HepG2 (cell line): ENCODE data around the gene TUBB4B. TPM values are rescaled to one million over a fixed set of nuclear protein-coding genes. Genes with fewer than 3 reads are reported as not detected.

Experiments used
- ATAD3A ChIP-seq: sonication (generic); formaldehyde crosslinking; IDR thresholded peaks from 2 replicates; pipeline ENCODE4 v1.4.0; 2020; ENCODE audit warnings: missing genetic modification reagents
- BRCA1 ChIP-seq: sonication (generic); formaldehyde crosslinking; IDR thresholded peaks from 2 replicates; pipeline ENCODE4 v1.4.0; 2020; ENCODE audit warnings: missing genetic modification reagents
- DR1 ChIP-seq: sonication (generic); formaldehyde crosslinking; IDR thresholded peaks from 2 replicates; pipeline ENCODE4 v1.8.0; 2021; ENCODE audit warnings: mild to moderate bottlenecking, missing genetic modification reagents, inconsistent platforms
- EP300 ChIP-seq, 3 experiments: sonication (generic) in 1 of 3; formaldehyde crosslinking in 1 of 3; IDR thresholded peaks; 2 replicates each; pipeline versions ENCODE4 v1.5.1 to v1.6.1; 2011 to 2020; ENCODE audit warnings: low read depth in 2 of 3, low read length in 2 of 3, borderline replicate concordance in 1 of 3, improper control_type of control experiment in 1 of 3, mild to moderate bottlenecking in 1 of 3, missing genetic modification reagents in 1 of 3, moderate library complexity in 1 of 3
- ESRRA ChIP-seq: sonication (generic); formaldehyde crosslinking; IDR thresholded peaks from 2 replicates; pipeline ENCODE4 v1.5.1; 2020; ENCODE audit warnings: mild to moderate bottlenecking, low read depth, missing genetic modification reagents
- HMG20B ChIP-seq: conservative IDR thresholded peaks from 2 replicates; pipeline ENCODE4 v1.6.1; 2016; ENCODE audit warnings: missing genetic modification reagents, missing compliant biosample characterization
- KLF9 ChIP-seq: IDR thresholded peaks from 2 replicates; pipeline ENCODE4 v1.6.1; 2016; ENCODE audit warnings: low read depth
- LCORL ChIP-seq, 2 experiments: fragments of 450-650 bp in 1 of 2; sonication (generic) in 1 of 2; formaldehyde crosslinking in 1 of 2; IDR thresholded peaks; 2 replicates each; pipeline versions ENCODE4 v1.5.0 to v1.6.1; 2017 to 2020; ENCODE audit warnings: antibody characterized with exemption in 1 of 2, missing genetic modification reagents in 1 of 2
- MXD4 ChIP-seq: IDR thresholded peaks from 2 replicates; pipeline ENCODE4 v1.6.1; 2016; ENCODE audit warnings: mild to moderate bottlenecking, missing biosample characterization, missing genetic modification reagents
- PHF8 ChIP-seq: sonication (generic); formaldehyde crosslinking; IDR thresholded peaks from 2 replicates; pipeline ENCODE4 v1.5.0; 2020; ENCODE audit warnings: missing genetic modification reagents
- SALL1 ChIP-seq: sonication (generic); formaldehyde crosslinking; IDR thresholded peaks from 2 replicates; pipeline ENCODE4 v1.8.0; 2022; ENCODE audit warnings: mild to moderate bottlenecking, missing genetic modification reagents
- SP4 ChIP-seq: sonication (generic); formaldehyde crosslinking; IDR thresholded peaks from 2 replicates; pipeline ENCODE4 v1.8.1; 2023; ENCODE audit warnings: mild to moderate bottlenecking, missing genetic modification reagents
- STAT5B ChIP-seq: sonication (generic); formaldehyde crosslinking; IDR thresholded peaks from 2 replicates; pipeline ENCODE4 v1.4.0; 2020; ENCODE audit warnings: missing genetic modification reagents
- TARDBP ChIP-seq: sonication (generic); formaldehyde crosslinking; IDR thresholded peaks from 2 replicates; pipeline ENCODE4 v1.8.0; 2022; ENCODE audit warnings: mild to moderate bottlenecking, missing genetic modification reagents
- TOE1 ChIP-seq: sonication (generic); formaldehyde crosslinking; IDR thresholded peaks from 2 replicates; pipeline ENCODE4 v1.4.0; 2020; ENCODE audit warnings: mild to moderate bottlenecking, missing genetic modification reagents
- U2AF1 ChIP-seq: fragments of 200-400 bp; formaldehyde crosslinking; optimal IDR thresholded peaks from 2 replicates; pipeline ENCODE3; 2017; ENCODE audit warnings: mild to moderate bottlenecking, low read depth, low read length
- ZFX ChIP-seq: sonication (generic); formaldehyde crosslinking; IDR thresholded peaks from 2 replicates; pipeline ENCODE4 v1.4.0; 2020; ENCODE audit warnings: mild to moderate bottlenecking, low read depth, missing genetic modification reagents, moderate library complexity
- ZNF607 ChIP-seq: sonication (generic); formaldehyde crosslinking; IDR thresholded peaks from 2 replicates; pipeline ENCODE4 v1.5.1; 2020; ENCODE audit warnings: missing genetic modification reagents, mild to moderate bottlenecking, borderline replicate concordance
- ZNF883 ChIP-seq: sonication (generic); formaldehyde crosslinking; IDR thresholded peaks from 2 replicates; pipeline ENCODE4 v1.5.1; 2020; ENCODE audit warnings: mild to moderate bottlenecking, missing genetic modification reagents; ENCODE audit errors: not compliant biosample characterization
- polyA plus RNA-seq, 8 experiments: library from polyadenylated mRNA; depleted of rRNA in 3 of 8; stranded (reverse) in 7 of 8; unstranded in 1 of 8; fragments of >200 nt; fragmentation: Illumina TruSeq in 4 of 8; extraction: Trizol in 4 of 8; gene quantifications; 2 replicates each; pipeline versions ENCODE4 v1.2.1 to v1.2.3, GENCODE V29; 2011 to 2016; ENCODE audit warnings: low read depth in 4 of 8, missing spikeins in 1 of 8, mixed read lengths in 1 of 8; ENCODE audit not compliant: insufficient read depth in 1 of 8
- total RNA-seq, 5 experiments: library from RNA; depleted of rRNA; stranded (reverse); fragments of >200 nt; fragmentation: Illumina TruSeq; extraction: Trizol; gene quantifications; 2 replicates each; pipeline ENCODE4 v1.2.3, GENCODE V29; 2016; ENCODE audit warnings: low read depth in 1 of 5
- TF ChIP-seq, protein P1 (sequence below), 2 experiments: IDR thresholded peaks; 2 replicates each; pipeline ENCODE4 v1.6.1; 2011 to 2012; ENCODE audit warnings: low read length in 2 of 2, borderline replicate concordance in 1 of 2, low read depth in 1 of 2, mild to moderate bottlenecking in 1 of 2, moderate library complexity in 1 of 2
- TF ChIP-seq, protein P2 (sequence below): sonication (generic); formaldehyde crosslinking; IDR thresholded peaks from 2 replicates; pipeline ENCODE4 v1.4.0; 2020; ENCODE audit warnings: missing genetic modification reagents, borderline replicate concordance

The TUBB4B gene
- total and polyA plus RNA-seq, 2 of the 13 experiments (the other 11 are each of a cell fraction or from before 2014, with no cell fraction given), result 182 to 412 TPM

DNA sequence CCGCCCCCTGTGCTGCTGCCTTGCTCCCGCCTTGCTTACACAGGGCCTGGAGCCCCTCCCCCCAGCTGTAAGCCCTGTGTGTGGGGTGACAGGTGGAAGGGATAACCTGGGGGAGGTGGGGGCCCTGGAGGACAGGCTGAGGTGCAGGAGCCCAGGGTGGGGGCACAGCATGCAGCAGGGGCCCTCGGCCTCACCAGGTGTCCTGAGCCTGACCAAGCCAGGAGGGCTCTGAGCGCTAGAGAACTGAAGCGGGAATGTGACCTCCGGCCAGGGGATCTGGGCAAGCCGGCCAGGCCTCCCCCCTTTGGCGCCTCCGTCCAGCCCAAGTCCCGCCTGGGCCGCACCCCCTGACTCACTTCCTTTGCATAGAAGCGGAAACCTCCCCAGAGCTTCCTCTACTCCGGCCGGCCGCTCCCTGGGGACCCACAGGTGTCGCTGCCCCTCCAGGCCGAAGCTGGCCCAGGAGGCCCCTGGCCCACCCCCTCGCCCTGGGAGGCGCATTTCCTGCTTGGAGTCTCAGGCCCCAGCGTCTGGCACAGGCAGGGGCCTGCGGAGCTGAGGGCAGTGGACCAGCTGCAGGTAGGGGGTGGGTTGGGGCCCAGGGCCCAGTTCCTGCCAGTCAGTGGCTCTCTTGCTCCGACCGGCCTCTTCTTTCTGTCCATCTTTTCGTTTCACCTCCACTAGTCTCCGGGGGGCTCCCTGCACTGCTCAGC is 36.4 kb downstream of the TUBB4B start, which contains the start of gene TOR4A (continued):
- TF ChIP-seq, protein P1, sequence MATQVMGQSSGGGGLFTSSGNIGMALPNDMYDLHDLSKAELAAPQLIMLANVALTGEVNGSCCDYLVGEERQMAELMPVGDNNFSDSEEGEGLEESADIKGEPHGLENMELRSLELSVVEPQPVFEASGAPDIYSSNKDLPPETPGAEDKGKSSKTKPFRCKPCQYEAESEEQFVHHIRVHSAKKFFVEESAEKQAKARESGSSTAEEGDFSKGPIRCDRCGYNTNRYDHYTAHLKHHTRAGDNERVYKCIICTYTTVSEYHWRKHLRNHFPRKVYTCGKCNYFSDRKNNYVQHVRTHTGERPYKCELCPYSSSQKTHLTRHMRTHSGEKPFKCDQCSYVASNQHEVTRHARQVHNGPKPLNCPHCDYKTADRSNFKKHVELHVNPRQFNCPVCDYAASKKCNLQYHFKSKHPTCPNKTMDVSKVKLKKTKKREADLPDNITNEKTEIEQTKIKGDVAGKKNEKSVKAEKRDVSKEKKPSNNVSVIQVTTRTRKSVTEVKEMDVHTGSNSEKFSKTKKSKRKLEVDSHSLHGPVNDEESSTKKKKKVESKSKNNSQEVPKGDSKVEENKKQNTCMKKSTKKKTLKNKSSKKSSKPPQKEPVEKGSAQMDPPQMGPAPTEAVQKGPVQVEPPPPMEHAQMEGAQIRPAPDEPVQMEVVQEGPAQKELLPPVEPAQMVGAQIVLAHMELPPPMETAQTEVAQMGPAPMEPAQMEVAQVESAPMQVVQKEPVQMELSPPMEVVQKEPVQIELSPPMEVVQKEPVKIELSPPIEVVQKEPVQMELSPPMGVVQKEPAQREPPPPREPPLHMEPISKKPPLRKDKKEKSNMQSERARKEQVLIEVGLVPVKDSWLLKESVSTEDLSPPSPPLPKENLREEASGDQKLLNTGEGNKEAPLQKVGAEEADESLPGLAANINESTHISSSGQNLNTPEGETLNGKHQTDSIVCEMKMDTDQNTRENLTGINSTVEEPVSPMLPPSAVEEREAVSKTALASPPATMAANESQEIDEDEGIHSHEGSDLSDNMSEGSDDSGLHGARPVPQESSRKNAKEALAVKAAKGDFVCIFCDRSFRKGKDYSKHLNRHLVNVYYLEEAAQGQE (IDR thresholded peaks at IDR 0.05; ENCODE audit: borderline replicate concordance in 1 of 2, low read depth in 1 of 2, low read length in 2 of 2), result peak in 1 of 2 experiments; percentile 47; a peak in 1 of 4 replicates
- no peak for TF ChIP-seq LCORL (IDR thresholded peaks at IDR 0.05)
- TF ChIP-seq LCORL (CRISPR knock-in tag; IDR thresholded peaks at IDR 0.05), result peak; percentile 90
- 0 out of 2 replicates have a peak, but pooled peaks have one; percentile 48 for TF ChIP-seq STAT5B
- peak; percentile 20 to 39; a peak in 2 of 4 replicates for TF ChIP-seq EP300 (IDR thresholded peaks at IDR 0.05; ENCODE audit: low read depth in 2 of 2, low read length in 2 of 2)
- TF ChIP-seq EP300 (CRISPR knock-in tag; IDR thresholded peaks at IDR 0.05; ENCODE audit: borderline replicate concordance), result no peak; the same call in none of the 2 replicates
- TF ChIP-seq TARDBP (CRISPR knock-in tag), result peak; percentile 29; the same call in 1 of the 2 replicates
- TF ChIP-seq ATAD3A (CRISPR knock-in tag), result no peak
- TF ChIP-seq, protein P2, sequence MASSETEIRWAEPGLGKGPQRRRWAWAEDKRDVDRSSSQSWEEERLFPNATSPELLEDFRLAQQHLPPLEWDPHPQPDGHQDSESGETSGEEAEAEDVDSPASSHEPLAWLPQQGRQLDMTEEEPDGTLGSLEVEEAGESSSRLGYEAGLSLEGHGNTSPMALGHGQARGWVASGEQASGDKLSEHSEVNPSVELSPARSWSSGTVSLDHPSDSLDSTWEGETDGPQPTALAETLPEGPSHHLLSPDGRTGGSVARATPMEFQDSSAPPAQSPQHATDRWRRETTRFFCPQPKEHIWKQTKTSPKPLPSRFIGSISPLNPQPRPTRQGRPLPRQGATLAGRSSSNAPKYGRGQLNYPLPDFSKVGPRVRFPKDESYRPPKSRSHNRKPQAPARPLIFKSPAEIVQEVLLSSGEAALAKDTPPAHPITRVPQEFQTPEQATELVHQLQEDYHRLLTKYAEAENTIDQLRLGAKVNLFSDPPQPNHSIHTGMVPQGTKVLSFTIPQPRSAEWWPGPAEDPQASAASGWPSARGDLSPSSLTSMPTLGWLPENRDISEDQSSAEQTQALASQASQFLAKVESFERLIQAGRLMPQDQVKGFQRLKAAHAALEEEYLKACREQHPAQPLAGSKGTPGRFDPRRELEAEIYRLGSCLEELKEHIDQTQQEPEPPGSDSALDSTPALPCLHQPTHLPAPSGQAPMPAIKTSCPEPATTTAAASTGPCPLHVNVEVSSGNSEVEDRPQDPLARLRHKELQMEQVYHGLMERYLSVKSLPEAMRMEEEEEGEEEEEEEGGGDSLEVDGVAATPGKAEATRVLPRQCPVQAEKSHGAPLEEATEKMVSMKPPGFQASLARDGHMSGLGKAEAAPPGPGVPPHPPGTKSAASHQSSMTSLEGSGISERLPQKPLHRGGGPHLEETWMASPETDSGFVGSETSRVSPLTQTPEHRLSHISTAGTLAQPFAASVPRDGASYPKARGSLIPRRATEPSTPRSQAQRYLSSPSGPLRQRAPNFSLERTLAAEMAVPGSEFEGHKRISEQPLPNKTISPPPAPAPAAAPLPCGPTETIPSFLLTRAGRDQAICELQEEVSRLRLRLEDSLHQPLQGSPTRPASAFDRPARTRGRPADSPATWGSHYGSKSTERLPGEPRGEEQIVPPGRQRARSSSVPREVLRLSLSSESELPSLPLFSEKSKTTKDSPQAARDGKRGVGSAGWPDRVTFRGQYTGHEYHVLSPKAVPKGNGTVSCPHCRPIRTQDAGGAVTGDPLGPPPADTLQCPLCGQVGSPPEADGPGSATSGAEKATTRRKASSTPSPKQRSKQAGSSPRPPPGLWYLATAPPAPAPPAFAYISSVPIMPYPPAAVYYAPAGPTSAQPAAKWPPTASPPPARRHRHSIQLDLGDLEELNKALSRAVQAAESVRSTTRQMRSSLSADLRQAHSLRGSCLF (CRISPR knock-in tag), result 0 out of 2 replicates have a peak, but pooled peaks have one; percentile 33
- TF ChIP-seq U2AF1, result peak; percentile 53
- TF ChIP-seq ESRRA, result peak; percentile 18; the same call in 1 of the 2 replicates
- TF ChIP-seq ZNF607 (CRISPR knock-in tag), result peak; percentile 70
- no peak for TF ChIP-seq TOE1 (CRISPR knock-in tag)
- no peak for TF ChIP-seq HMG20B (CRISPR knock-in tag)
- peak; percentile 62; the same call in 1 of the 2 replicates for TF ChIP-seq SALL1 (CRISPR knock-in tag)
- TF ChIP-seq ZFX (CRISPR knock-in tag), result peak; percentile 98
- TF ChIP-seq ZNF883 (CRISPR knock-in tag), result no peak
- TF ChIP-seq MXD4 (CRISPR knock-in tag), result peak; percentile 83
- peak; percentile 50; the same call in 1 of the 2 replicates for TF ChIP-seq BRCA1 (CRISPR knock-in tag)
- TF ChIP-seq SP4 (CRISPR knock-in tag), result peak; percentile 68; the same call in 1 of the 2 replicates
- peak; percentile 71 for TF ChIP-seq DR1
- TF ChIP-seq KLF9, result 0 out of 2 replicates have a peak, but pooled peaks have one; percentile 68
- TF ChIP-seq PHF8 (CRISPR knock-in tag), result peak; percentile 91
